ENCODE data around the gene SLC25A13. TPM values are rescaled to one million over a fixed set of nuclear protein-coding genes. Genes with fewer than 3 reads are reported as not detected.

SLC25A13 gene
- total and polyA plus RNA-seq, 2 of the 8 experiments (the other 6 are each of a cell fraction or from before 2014, with no cell fraction given): 30.8 to 85.4 TPM

DNA sequence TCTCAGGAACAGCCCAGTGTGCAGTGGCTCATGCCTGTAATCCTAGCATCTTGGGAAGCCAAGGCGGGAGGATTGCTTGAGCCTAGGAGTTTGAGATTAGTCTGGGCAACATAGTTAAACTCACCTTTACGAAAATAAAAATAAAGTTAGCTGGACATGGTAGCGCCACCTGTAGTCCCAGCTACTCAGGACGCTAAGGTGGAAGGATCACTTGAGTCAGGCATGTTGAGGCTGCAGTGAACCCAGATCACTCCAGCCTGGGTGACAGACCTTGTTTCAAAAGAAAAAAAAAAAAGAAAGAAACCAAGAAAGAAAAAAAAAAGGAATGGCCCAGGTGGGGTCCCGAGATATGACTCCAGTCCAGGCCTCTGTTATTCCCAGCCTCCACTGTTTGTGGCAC lies 96.6 kb downstream of the SLC25A13 start:
- no peak for DNase-seq (ENCODE audit: low read depth in 1 of 2, low spot score in 2 of 2)
- no peak overlapping the region for H2BK120ac ChIP-seq (replicated peaks; ENCODE audit: low read depth, low read length)
- H3K4ac ChIP-seq (replicated peaks; ENCODE audit: insufficient read length, low read depth, low read length): no peak overlapping the region
- H2BK12ac ChIP-seq (ENCODE audit: low read depth, low read length): no peak overlapping the region
- H2BK5ac ChIP-seq (ENCODE audit: low read depth, low read length): peak overlapping the region; percentile 60; the same call in 1 of the 2 replicates
- H3K36me3 ChIP-seq (ENCODE audit: control insufficient read depth in 2 of 4, insufficient read depth in 4 of 4, low read length in 3 of 4): peaks cover 0 to 13% (median 0%) of the 10 kb centered on the region in 4 experiments; a peak in 1 of 8 replicates
- no peak overlapping the region for H2BK20ac ChIP-seq (ENCODE audit: low read length)
- WGBS, 2 experiments (ENCODE audit: extremely low coverage in 1 of 2, insufficient coverage in 1 of 2, insufficient read length in 1 of 2, insufficient replicate concordance in 2 of 2, low coverage in 1 of 2, low lambda C conversion rate in 2 of 2, missing lambda C conversion rate in 1 of 2): 90% methylated on average over 5 of the region's 5 CpGs; no CpG with 5 or more reads in 1 of the 2 experiments
- peaks cover 0 to 2% of the 10 kb centered on the region in 2 experiments for H4K20me1 ChIP-seq (replicated peaks in 1 of 2; ENCODE audit: control insufficient read depth in 1 of 2, insufficient read depth in 2 of 2, low read length in 2 of 2)
- H3K27me3 ChIP-seq (replicated peaks in 1 of 4; ENCODE audit: control insufficient read depth in 3 of 4, extremely low read depth in 1 of 4, insufficient read depth in 3 of 4, low read length in 3 of 4): no peaks in the 10 kb centered on the region
- FAIRE-seq: no peak
- no peak overlapping the region for H3K23ac ChIP-seq (ENCODE audit: insufficient read length)
- no peak overlapping the region for H3K4me3 ChIP-seq (ENCODE audit: extremely low read depth in 1 of 4, insufficient read depth in 2 of 4, low read depth in 3 of 4, low read length in 4 of 4)
- CTCF ChIA-PET (ENCODE audit: partially characterized antibody): interaction anchor here (0.6 to 2.1 kb wide), 14 partner anchors 9 to 1438 kb away, joined by 3 to 12 read pairs (median 4); no protein-coding TSS in a partner anchor
- no peak overlapping the region for H3K18ac ChIP-seq (ENCODE audit: extremely low read depth, low read length)
- H2AK5ac ChIP-seq (ENCODE audit: low read depth, low read length): no peak overlapping the region
- no peak overlapping the region for H3K14ac ChIP-seq (ENCODE audit: insufficient read length)
- no peak overlapping the region for H2AFZ ChIP-seq (ENCODE audit: low read length)
- H3K27ac ChIP-seq (ENCODE audit: low read depth, low read length): no peak overlapping the region
- H3K79me2 ChIP-seq (ENCODE audit: control insufficient read depth in 1 of 2, insufficient read depth in 2 of 2, low read length in 2 of 2): no peaks in the 10 kb centered on the region
- H4K8ac ChIP-seq (ENCODE audit: extremely low read depth, insufficient read depth, low read length): no peak overlapping the region
- no peak overlapping the region for H4K5ac ChIP-seq (ENCODE audit: insufficient read length, low read depth, low read length)
- H3K4me1 ChIP-seq (replicated peaks in 1 of 4; ENCODE audit: control insufficient read depth in 3 of 4, insufficient read depth in 4 of 4, low read length in 3 of 4): no peaks in the 10 kb centered on the region
- H3K9me3 ChIP-seq (ENCODE audit: insufficient read depth in 2 of 2, low read depth in 1 of 2, low read length in 1 of 2): peaks cover 0 to 9% of the 10 kb centered on the region in 2 experiments; a peak in 1 of 4 replicates
- H2BK15ac ChIP-seq (ENCODE audit: low read length): no peak overlapping the region
- no peak overlapping the region for H3K9ac ChIP-seq (replicated peaks in 1 of 4; ENCODE audit: extremely low read depth in 1 of 4, low read depth in 3 of 4, low read length in 3 of 4)
- POLR2A ChIA-PET (ENCODE audit: partially characterized antibody): no interaction called here
- H3K56ac ChIP-seq (replicated peaks; ENCODE audit: insufficient read length, low read depth, low read length): no peak overlapping the region
- H3K79me1 ChIP-seq (ENCODE audit: low read depth, low read length): 0 out of 2 replicates have a peak, but pooled peaks cover 2% of the 10 kb centered on the region
- H3K23me2 ChIP-seq (ENCODE audit: low read depth, low read length): no peaks in the 10 kb centered on the region
- no peak overlapping the region for H3K4me2 ChIP-seq (ENCODE audit: insufficient read depth in 1 of 2, low read depth in 2 of 2, low read length in 2 of 2)
- no peak overlapping the region for H4K91ac ChIP-seq (replicated peaks; ENCODE audit: insufficient read length, low read length)
- no peak for TF ChIP-seq YY1 (IDR thresholded peaks at IDR 0.05; ENCODE audit: low read depth, low read length)
- TF ChIP-seq POLR2A (IDR thresholded peaks at IDR 0.05; ENCODE audit: control extremely low read depth in 1 of 2, low read depth in 2 of 2, low read length in 2 of 2): 0 out of 3 replicates have a peak, but pooled peaks of 1 of the 2 experiments have one; percentile 18
- no peak for TF ChIP-seq PHF8 (conservative IDR thresholded peaks at IDR 0.05; ENCODE audit: low read depth, low read length)
- TF ChIP-seq KDM4A (IDR thresholded peaks at IDR 0.05; ENCODE audit: low read depth, low read length, severe bottlenecking): no peak
- TF ChIP-seq, protein P1, sequence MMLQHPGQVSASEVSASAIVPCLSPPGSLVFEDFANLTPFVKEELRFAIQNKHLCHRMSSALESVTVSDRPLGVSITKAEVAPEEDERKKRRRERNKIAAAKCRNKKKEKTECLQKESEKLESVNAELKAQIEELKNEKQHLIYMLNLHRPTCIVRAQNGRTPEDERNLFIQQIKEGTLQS (IDR thresholded peaks at IDR 0.05; ENCODE audit: insufficient read depth, low read depth, low read length): no peak
- no peak for TF ChIP-seq TAF1 (IDR thresholded peaks at IDR 0.05; ENCODE audit: low read depth, low read length)
- no peak for TF ChIP-seq EP300 (IDR thresholded peaks at IDR 0.05; ENCODE audit: borderline replicate concordance in 1 of 2, low read depth in 2 of 2, low read length in 2 of 2)
- TF ChIP-seq SIX5 (IDR thresholded peaks at IDR 0.05; ENCODE audit: low read depth, low read length): no peak
- no peak for TF ChIP-seq CHD2 (IDR thresholded peaks at IDR 0.05; ENCODE audit: low read length)
- TF ChIP-seq SIRT6 (IDR thresholded peaks at IDR 0.05; ENCODE audit: low read length): no peak
- TF ChIP-seq, protein P2, sequence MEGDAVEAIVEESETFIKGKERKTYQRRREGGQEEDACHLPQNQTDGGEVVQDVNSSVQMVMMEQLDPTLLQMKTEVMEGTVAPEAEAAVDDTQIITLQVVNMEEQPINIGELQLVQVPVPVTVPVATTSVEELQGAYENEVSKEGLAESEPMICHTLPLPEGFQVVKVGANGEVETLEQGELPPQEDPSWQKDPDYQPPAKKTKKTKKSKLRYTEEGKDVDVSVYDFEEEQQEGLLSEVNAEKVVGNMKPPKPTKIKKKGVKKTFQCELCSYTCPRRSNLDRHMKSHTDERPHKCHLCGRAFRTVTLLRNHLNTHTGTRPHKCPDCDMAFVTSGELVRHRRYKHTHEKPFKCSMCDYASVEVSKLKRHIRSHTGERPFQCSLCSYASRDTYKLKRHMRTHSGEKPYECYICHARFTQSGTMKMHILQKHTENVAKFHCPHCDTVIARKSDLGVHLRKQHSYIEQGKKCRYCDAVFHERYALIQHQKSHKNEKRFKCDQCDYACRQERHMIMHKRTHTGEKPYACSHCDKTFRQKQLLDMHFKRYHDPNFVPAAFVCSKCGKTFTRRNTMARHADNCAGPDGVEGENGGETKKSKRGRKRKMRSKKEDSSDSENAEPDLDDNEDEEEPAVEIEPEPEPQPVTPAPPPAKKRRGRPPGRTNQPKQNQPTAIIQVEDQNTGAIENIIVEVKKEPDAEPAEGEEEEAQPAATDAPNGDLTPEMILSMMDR (IDR thresholded peaks at IDR 0.05; ENCODE audit: control extremely low read depth in 1 of 3, insufficient read depth in 1 of 3, low read depth in 1 of 3, low read length in 3 of 3): peak in 2 of 3 experiments; percentile 7 to 23; a peak in 2 of 4 replicates

All from H1 (cell line).